ENCODE data around the gene PRR36.

DNA sequence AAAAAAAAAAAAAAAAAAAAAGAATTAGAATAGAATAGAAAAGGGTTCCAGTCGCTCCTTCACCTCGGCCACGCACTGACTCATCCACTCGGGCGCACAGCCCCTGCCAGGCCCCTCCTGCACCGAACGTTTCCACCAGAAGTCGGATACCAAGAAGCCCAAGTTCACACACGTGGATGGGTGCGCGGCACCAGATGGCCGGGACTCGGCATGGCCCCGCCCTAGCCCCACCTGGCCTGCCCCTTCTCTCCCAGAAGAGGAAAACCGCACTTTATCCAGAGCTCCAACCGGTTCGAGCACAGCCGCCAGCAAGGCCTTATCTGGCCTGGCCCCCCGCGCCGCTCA, 5.9 kb downstream of the PRR36 start:
- TF ChIP-seq, protein P1, sequence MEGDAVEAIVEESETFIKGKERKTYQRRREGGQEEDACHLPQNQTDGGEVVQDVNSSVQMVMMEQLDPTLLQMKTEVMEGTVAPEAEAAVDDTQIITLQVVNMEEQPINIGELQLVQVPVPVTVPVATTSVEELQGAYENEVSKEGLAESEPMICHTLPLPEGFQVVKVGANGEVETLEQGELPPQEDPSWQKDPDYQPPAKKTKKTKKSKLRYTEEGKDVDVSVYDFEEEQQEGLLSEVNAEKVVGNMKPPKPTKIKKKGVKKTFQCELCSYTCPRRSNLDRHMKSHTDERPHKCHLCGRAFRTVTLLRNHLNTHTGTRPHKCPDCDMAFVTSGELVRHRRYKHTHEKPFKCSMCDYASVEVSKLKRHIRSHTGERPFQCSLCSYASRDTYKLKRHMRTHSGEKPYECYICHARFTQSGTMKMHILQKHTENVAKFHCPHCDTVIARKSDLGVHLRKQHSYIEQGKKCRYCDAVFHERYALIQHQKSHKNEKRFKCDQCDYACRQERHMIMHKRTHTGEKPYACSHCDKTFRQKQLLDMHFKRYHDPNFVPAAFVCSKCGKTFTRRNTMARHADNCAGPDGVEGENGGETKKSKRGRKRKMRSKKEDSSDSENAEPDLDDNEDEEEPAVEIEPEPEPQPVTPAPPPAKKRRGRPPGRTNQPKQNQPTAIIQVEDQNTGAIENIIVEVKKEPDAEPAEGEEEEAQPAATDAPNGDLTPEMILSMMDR (IDR thresholded peaks at IDR 0.05 in 8 of 11, conservative IDR thresholded peaks at IDR 0.05 in 3 of 11) = no peak
- TF ChIP-seq POLR2A (IDR thresholded peaks at IDR 0.05) (no peak), POLR2AphosphoS5 (IDR thresholded peaks at IDR 0.05) (no peak)
